HG03066 (cell line): ENCODE data around the gene HEBP1.
"Not testable (repeated sequence)": the region's sequence is repeated elsewhere in the genome, so short reads cannot be mapped to it uniquely, and the experiment has no call there.

Experiments used
- ATAC-seq: cut with Tn5 transposase; IDR thresholded peaks from one replicate; pipeline ENCODE4 v1.9.1; 2021; ENCODE audit warnings: low read depth; ENCODE audit not compliant: unreplicated experiment

Gene HEBP1, protein sequence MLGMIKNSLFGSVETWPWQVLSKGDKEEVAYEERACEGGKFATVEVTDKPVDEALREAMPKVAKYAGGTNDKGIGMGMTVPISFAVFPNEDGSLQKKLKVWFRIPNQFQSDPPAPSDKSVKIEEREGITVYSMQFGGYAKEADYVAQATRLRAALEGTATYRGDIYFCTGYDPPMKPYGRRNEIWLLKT

GRCh38 chr12:12999959-13000615 lies at the start of gene HEBP1:
TSS of gene HEBP1 (minus strand) at chr12:13000265. CDS start at chr12:13000114, 151 bp downstream.
- ATAC-seq: peak; percentile 86

DNA sequence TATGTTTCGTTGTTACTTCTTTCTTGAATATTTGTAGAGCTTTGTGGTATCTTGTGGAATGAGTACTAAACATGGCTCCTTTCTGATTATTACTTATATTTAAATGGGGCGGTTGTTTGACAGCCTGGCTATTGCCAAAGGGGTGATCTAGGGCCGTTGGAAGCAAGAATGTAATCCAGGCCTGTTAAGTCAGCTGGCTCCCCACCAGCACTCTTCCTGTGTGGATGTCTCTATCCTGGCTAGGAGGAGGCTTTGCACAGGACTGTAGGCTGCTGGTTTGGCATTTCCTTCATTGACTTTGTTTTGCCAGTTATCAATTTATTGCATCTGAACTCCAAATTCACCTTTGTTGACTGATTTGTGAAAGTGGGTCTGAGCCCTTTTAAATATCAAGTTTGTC lies 49.8 kb upstream of the HEBP1 start:
- ATAC-seq: no peak

DNA sequence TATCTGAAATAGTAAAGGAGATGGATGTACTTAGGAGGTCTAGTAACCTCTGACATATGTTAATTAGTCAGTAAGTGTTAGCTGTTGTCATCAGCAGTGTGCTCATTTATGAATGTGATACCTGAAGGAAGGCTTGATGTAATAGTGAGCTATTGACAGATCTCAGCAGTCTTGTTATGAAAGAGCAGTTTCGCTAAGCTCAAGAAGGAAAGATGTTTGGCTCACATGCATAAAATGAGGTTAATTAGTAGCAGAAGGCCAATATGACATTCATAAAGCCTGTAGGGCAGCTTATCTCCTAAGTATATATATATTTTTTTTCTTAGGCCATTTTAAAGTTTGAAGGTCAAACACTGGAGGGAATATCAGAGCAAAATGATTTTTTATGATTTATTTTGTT lies 46.9 kb upstream of the HEBP1 start:
- no peak for ATAC-seq

GRCh38 chr12:13045816-13046215 lies 45.8 kb upstream of the HEBP1 start:
- ATAC-seq: no peak

DNA sequence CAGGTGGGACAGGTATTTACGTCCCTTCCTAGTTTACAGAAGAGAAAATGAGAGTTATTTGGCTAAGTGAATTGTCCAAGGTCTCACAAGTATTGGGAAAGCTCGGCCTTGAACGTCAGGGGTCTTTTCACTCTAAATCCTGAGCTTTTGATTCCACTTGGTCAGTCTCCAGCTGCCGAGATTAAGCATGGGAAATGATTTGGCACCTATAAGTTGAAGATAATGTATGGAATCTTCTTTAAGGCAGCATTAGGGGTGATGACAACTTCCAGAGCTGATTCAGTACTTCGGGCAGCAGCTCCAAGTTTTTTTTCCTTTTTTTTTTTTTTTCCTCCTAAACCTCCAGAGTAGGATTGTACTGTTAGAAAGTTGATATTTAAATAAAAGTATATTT lies 44.8 kb upstream of the HEBP1 start:
- no peak for ATAC-seq

GRCh38 chr12:13044002-13044905 lies 44.2 kb upstream of the HEBP1 start, which contains the start of gene FAM234B:
TSS of gene FAM234B (plus strand) at chr12:13044381. CDS start at chr12:13044404, 23 bp downstream.
- peak; percentile 84 for ATAC-seq

- no peak for ATAC-seq
Measured at GRCh38 chr12:13042666-13043230, 42.7 kb upstream of the HEBP1 start.

DNA sequence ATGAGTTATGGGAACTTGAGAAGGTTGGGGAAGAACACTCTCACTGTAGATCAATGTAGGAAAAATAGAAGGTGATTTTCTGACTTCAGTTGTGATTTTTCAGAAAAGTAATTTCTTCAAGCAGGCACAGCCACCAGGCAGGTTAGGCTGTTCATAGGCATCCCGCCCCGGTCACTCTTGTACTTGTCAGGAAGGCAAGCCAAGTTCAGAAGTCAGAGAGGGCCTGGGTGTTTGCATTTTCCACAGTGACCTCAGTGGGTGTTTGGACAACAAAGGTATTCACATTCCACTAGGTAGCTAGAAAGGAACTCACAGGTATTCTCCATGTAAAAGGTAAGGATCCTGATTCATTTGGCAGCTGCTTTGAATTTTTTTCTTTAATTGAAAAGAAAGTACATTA lies 41.2 kb upstream of the HEBP1 start:
- ATAC-seq: no peak

- no peak for ATAC-seq
Measured at GRCh38 chr12:13039328-13039956, 39.4 kb upstream of the HEBP1 start.

DNA sequence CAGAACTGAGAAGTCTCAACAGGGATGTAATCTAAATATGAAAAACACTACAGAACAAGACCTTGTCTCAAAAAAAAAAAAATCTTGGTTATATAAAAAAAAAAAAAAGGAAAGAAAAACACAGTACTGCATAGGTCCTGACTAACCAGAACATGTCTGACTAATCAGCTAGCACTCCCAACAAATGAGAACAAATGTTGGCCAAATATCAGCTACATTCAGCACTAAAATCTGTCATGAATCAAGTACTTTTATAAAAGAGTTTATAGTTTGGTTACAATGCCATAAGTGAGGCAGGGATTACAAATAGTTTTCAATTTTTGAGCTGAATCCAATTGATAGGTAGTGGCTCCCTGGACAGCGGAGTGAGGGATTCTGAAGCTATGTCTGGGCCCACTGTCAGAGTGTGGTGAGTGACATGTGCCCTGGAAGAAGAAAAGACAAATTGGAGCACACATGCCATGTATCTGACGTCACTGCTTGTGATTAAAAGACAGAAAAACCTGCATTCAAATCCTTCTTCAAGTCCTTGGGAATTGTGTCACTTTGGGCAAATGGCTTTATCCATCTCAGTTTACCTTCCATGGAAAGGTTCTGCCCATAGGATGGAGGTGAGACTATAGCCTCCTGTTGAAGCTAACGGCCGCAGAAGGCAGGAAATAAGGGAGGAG lies 38.6 kb upstream of the HEBP1 start:
- no peak for ATAC-seq

- no peak for ATAC-seq
Measured at GRCh38 chr12:13036881-13037280, 36.8 kb upstream of the HEBP1 start.

DNA sequence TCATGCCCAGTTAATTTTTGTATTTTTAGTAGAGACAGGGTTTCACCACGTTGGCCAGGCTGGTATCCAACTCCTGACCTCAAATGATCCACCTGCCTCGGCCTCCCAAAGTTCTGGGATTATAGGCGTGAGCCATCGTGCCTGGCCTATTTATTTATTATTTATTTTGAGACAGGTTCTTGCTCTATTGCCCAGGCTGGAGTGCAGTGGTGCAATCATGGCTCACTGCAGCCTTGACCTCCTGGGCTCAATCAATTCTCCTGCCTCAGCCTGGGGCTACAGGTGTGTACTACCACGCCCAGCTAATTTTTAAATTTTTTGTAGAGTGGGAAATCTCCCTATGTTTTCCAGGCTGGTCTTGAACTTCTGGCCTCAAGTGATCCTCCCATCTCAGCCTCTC lies 35.3 kb upstream of the HEBP1 start:
- ATAC-seq: not testable (repeated sequence)

- ATAC-seq: no peak
Measured at GRCh38 chr12:13033476-13033875, 33.4 kb upstream of the HEBP1 start.

- no peak for ATAC-seq
Measured at GRCh38 chr12:13032164-13032563, 32.1 kb upstream of the HEBP1 start.

- ATAC-seq: no peak
Measured at GRCh38 chr12:13030541-13031291, 30.7 kb upstream of the HEBP1 start.

GRCh38 chr12:13028825-13029570 lies 28.9 kb upstream of the HEBP1 start:
- no peak for ATAC-seq

- ATAC-seq: no peak
Measured at GRCh38 chr12:13027508-13027907, 27.4 kb upstream of the HEBP1 start.

DNA sequence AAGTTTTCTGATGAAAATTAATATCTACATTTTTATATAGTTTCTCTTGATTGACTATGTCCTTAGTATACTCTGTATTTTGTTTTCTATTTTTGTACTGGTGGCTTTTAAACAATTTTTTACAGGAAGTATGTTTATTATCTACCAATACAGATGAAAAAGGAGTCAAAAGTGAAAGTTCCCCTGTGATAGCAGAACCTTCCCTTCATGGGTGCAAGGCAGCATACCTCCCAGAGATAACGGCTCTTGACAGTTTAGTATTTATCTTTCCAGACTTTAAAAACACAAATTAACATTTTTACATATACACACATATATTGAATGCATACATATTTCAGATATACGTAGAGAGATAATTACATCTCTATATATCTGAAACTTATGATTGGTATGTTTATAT lies 27.0 kb upstream of the HEBP1 start:
- no peak for ATAC-seq

GRCh38 chr12:13026286-13026685 lies 26.2 kb upstream of the HEBP1 start:
- ATAC-seq: no peak
